ENCODE results near the gene RNPEP. TPM values are rescaled to one million over a fixed set of nuclear protein-coding genes. Genes with fewer than 3 reads are reported as not detected.

RNPEP gene
- total RNA-seq, 1 experiment from 2014 or later: 99.8 TPM

- ChIA-PET CTCF (no interaction called here), POLR2A (no interaction called here)
- DNase-seq (ENCODE audit: low read depth, low spot score) (no peak), ATAC-seq (no peak; the same call in 1 of the 2 replicates)
- Histone ChIP-seq H3K36me3 (ENCODE audit: control insufficient read depth, insufficient read depth, low read length) (no peaks in the 10 kb centered on the region), H3K4me1 (ENCODE audit: control insufficient read depth, insufficient read depth, low read length) (no peaks in the 10 kb centered on the region; the same call in 1 of the 2 replicates), H3K27me3 (ENCODE audit: control insufficient read depth, insufficient read depth, low read length) (peaks cover 7% of the 10 kb centered on the region), H3K9me3 (ENCODE audit: control insufficient read depth, insufficient read depth, low read depth, low read length) (no peaks in the 10 kb centered on the region), H3K27ac (ENCODE audit: low read length) (no peak overlapping the region), H3K4me3 (ENCODE audit: low read depth in 2 of 2, low read length in 2 of 2) (no peak overlapping the region)
- no TSS peak for BruUV-seq (replicated peaks)
- intact Hi-C loops (cut with micrococcal nuclease; ENCODE audit: unreplicated experiment) (no loop called here), in situ Hi-C loops (cut with HindIII; ENCODE audit: low pct_unique_long_range_greater_than_20kb, low sequenced_read_pairs) (no loop called here)
- TF ChIP-seq SIN3A (IDR thresholded peaks at IDR 0.05; ENCODE audit: borderline replicate concordance, insufficient read depth, low read depth, low read length): no peak
- TF ChIP-seq POLR2AphosphoS5 (IDR thresholded peaks at IDR 0.05; ENCODE audit: low read depth, low read length): no peak
- no peak for TF ChIP-seq CTCF (IDR thresholded peaks at IDR 0.05)
- TF ChIP-seq REST (IDR thresholded peaks at IDR 0.05; ENCODE audit: insufficient read depth in 1 of 2, low read depth in 2 of 2, low read length in 1 of 2): no peak
- TF ChIP-seq TCF7L2 (IDR thresholded peaks at IDR 0.05; ENCODE audit: low read depth, low read length): no peak
Observed at GRCh38 chr1:201947697-201948008, 34.8 kb upstream of the RNPEP start.

GRCh38 chr1:201949491-201949890, 33.0 kb upstream of the RNPEP start:
- H3K4me3 ChIP-seq (ENCODE audit: low read depth in 2 of 2, low read length in 2 of 2): no peak overlapping the region
- H3K27ac ChIP-seq (ENCODE audit: low read length): no peak overlapping the region
- H3K36me3 ChIP-seq (ENCODE audit: control insufficient read depth, insufficient read depth, low read length): no peaks in the 10 kb centered on the region
- CTCF ChIA-PET: interaction anchor here (0.5 to 0.7 kb wide), 3 partner anchors 316 to 937 kb away, joined by 3 to 6 read pairs (median 3); no protein-coding TSS in a partner anchor
- intact Hi-C loops (cut with micrococcal nuclease; ENCODE audit: unreplicated experiment) (no loop called here), in situ Hi-C loops (cut with HindIII; ENCODE audit: low pct_unique_long_range_greater_than_20kb, low sequenced_read_pairs) (no loop called here)
- BruUV-seq (replicated peaks): no TSS peak
- DNase-seq (ENCODE audit: low read depth, low spot score) (no peak), ATAC-seq (no peak)
- POLR2A ChIA-PET: no interaction called here
- no peak for TF ChIP-seq SIN3A (IDR thresholded peaks at IDR 0.05; ENCODE audit: borderline replicate concordance, insufficient read depth, low read depth, low read length)
- TF ChIP-seq POLR2AphosphoS5 (IDR thresholded peaks at IDR 0.05; ENCODE audit: low read depth, low read length): no peak
- no peak for TF ChIP-seq REST (IDR thresholded peaks at IDR 0.05; ENCODE audit: insufficient read depth in 1 of 2, low read depth in 2 of 2, low read length in 1 of 2)
- TF ChIP-seq TCF7L2 (IDR thresholded peaks at IDR 0.05; ENCODE audit: low read depth, low read length): no peak
- no peak for TF ChIP-seq CTCF (IDR thresholded peaks at IDR 0.05)
- no peaks in the 10 kb centered on the region for H3K9me3 ChIP-seq (ENCODE audit: control insufficient read depth, insufficient read depth, low read depth, low read length)
- peaks cover 7% of the 10 kb centered on the region for H3K27me3 ChIP-seq (ENCODE audit: control insufficient read depth, insufficient read depth, low read length)
- H3K4me1 ChIP-seq (ENCODE audit: control insufficient read depth, insufficient read depth, low read length): no peaks in the 10 kb centered on the region; the same call in none of the 2 replicates

Data from Panc1 (cell line).